ENCODE data around the gene RNF135.
"Not testable (repeated sequence)": the region's sequence is repeated elsewhere in the genome, so short reads cannot be mapped to it uniquely, and the experiment has no call there.

Gene RNF135

DNA sequence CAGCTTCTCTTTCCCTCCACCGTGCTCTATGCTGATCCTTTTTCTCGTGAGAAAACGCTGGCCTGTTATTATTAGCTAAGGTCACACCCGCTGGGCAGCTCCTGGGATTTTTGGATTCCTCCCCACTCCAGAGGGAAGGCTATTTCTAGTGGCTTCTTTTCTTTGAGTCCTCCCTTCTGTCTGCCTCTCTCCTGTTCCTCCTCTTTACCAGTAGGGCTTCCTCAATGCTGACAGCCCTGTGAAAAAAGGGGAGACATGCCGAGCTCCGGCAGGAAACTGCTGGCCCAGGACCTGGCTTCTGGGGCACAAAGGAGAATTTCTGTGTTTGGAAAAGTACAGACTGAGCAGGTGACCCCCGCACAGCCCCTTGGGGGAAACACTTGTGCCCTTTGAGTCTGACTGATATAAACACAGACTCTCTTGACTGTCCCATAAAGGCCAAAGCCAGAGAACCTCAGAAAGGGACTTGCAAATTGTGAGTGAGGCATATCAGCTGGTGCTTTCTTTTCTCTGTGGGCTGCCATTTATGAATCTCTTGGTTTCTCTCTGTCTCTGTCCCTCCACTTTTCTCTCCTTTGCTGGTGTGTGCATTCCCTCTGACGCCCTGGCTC lies 14.0 kb upstream of the RNF135 start:
- peak; percentile 13 for DNase-seq

GRCh38 chr17:30957741-30958140 lies 13.1 kb upstream of the RNF135 start:
- DNase-seq, result no peak

GRCh38 chr17:30958187-30958586 lies 12.7 kb upstream of the RNF135 start:
- no peak for DNase-seq

- DNase-seq, result peak; percentile 50
Observed at GRCh38 chr17:30961209-30962188, 9.3 kb upstream of the RNF135 start.

GRCh38 chr17:30964312-30964711 lies 6.5 kb upstream of the RNF135 start:
- DNase-seq, result not testable (repeated sequence)

GRCh38 chr17:30964876-30965275 lies 6.0 kb upstream of the RNF135 start:
- peak; percentile 40 for DNase-seq

DNA sequence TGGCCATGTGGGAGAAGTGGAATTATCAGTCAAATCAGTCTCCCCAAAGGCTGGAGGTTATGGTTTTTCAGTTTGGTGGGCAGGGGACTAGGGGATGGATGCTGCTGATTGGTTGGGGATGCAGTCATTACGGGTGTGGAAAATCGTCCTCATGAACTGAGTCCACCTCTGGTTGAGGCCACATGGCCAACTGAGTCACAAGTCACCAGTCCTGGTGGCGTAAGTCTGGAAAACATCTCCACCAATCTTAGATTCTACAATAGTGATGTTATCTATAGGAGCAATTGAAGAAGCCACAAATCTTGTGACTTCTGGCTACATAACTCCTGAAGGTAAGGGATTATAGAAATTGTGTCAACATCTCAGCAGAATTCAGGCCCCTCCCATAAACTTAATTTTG lies 5.2 kb upstream of the RNF135 start:
- DNase-seq, result no peak

DNA sequence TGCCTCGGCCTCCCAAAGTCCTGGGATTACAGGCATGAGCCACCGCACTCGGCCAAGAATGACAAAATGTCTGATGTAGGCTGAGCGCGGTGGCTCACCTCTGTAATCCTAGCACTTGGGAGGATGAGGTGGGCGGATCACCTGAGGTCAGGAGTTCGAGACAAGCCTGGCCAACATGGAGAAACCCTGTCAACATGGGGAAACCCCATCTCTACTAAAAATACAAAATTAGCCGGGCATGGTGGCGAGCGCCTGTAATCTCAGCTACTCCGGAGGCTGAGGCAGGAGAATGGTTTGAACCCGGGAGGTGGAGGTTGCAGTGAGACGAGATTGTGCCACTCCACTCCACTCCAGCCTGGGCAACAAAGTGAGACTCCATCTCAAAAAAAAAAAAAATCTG lies 2.9 kb upstream of the RNF135 start:
- DNase-seq, result not testable (repeated sequence)

DNA sequence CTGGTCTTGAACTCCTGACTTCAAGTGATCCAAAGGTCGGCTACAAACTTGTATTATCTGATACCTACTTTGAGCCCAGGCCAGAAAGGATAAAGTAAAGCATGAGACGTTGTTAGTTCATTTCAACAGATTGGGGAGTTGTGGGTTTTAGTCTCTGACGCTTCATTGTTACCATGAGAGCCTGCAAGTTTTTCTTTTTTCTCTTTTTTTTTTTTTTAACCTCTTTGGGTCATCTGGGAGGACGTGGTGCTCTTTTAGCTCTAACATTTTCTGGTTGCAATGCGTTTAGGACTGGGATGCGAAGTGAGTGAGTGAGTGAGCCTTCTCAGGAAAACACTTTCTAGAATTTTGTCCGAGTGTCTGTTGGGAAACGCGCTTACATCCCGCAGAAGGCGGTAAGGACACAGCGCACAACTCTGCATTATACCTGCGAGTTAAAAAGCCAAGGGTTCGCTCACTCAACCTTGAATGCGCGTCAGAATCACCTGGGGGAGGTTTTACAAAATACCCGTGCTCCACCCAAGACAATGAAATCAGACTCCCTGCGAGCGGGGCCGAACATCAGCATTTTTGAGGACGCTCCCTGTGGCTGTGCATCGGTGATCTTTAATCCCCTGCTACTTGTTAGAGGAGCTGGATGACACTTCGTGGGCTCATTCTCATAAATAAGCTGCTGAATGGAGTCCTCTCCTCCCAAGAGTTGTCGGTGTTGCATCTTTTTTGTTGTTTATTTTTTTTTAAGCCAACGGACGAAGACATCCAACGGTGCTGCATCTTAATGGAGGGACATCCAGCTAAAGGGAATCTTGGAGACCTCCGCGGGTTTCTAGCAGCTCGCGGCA lies 629 bp upstream of the RNF135 start:
- no peak for DNase-seq

- DNase-seq, result no peak
Observed at GRCh38 chr17:30975042-30975820, 4.4 kb downstream of the RNF135 start.

- DNase-seq, result not testable (repeated sequence)
Observed at GRCh38 chr17:30979919-30980318, 9.1 kb downstream of the RNF135 start.

DNA sequence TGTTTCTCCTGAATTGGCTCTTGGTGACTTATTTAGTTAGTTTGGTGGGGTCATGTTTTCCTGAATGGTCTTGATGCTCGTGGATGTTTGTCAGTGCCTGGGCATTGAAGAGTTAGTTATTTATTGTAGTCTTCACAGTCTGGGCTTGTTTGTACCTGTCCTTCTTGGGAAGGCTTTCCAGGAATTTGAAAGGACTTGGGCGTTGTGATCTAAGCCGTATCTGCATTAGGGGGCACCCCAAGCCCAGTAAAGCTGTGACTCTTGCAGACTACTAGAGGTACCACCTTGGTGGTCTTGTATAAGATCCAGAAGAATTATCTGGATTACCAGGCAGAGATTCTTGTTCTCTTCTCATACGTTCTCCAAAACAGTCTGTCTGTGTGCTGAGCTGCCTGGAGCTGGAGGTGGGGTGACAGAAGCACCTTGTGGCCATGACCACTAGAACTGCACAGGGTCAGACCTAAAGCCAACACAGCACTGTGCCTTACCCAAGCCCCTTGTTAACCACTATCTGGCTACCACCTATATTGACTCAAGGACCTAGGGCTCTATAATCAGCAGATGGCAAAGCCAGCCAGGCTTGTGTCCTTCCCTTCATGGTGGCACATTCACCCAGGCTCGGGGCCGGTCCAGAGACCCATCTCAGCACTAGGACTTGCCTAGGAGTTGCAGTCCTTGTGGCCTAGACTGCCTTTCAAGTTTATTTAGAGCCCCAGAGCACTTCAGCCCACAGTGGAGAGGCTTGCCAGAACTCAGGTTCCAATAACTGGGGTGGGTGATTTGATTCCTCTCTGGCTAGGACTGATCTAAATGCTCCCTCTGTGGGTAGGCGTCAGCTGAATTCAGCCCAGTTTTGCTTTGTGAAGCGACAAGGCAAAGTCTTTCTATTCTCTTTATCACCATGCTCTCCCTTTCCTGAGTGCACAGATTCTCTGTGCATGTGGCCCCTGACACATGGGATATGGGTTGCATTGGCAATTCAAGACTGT lies 11.0 kb downstream of the RNF135 start:
- DNase-seq, result no peak

DNA sequence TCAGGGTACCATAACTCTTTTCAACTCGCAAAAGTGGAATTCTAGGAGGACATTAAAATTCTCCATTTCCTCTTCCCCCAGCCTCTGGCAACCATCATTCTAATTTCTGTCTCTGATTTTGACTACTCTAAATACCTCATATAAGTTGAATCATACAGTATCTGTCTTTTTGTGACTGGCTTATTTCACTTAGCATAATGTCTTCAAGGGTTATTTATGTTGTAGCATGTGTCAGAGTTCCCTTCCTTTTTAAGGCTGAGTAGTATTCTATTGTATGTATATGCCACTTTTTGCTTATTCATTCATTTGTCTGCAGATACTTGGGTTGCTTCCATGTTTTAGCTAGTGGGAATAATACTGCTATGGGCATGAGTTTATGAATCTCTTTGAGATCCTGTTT lies 12.0 kb downstream of the RNF135 start:
- DNase-seq, result no peak

DNA sequence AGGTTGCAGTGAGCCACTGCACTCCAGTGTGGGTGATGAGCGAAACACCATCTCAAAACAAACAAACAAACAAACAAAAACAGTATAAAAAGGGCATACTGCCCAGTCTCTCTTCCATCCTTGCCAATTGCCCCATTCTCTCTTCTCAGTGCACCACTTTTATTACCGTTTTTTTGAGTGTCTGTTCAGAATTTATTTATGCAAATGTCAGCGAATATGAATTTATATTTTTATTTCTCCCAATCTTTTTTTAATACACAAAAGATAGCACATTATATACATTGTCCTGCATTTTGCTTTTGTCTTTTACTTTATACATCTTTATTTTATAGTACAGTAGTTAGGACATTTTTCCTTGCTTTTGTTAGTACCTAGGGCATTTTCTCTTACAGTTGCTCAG lies 19.6 kb downstream of the RNF135 start:
- no peak for DNase-seq

DNA sequence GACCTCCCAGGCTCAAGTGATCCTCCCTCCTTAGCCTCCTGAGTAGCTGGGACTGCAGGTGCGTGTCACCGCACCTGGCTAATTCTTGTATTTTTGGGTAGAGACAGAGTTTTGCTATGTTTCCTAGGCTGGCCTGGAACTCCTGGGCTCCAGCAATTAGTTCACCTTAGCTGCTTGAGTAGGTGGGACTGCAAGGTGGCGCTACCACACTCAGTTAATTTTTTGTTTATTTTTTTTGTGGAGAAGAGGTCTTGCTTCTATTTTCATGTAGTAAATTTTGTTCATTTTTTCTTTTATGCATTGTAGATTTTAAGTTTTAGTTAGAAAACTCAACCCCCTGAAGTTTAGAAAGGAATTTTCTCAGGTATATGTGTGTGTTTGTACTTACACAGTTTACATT lies 21.7 kb downstream of the RNF135 start:
- no peak for DNase-seq

DNA sequence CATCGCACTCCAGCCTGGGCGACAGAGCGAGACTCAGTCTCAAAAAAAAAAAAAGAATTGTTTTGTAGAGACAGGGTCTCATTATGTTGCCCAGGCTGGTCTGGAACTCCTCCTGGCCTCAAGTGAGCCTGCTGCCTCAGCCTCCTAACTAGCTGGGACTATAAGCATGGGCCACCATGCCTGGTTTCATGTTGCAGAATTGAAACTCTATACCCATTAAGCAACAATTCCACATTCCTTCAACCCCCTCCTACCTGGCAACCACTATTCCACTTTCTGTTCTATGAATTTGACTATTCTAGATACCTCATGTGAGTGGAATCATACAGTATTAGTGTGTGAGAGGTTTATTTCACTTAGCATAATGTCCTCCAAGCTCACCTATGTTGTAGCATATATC lies 24.5 kb downstream of the RNF135 start:
- DNase-seq, result no peak

GRCh38 chr17:30996486-30996885 lies 25.6 kb downstream of the RNF135 start:
- DNase-seq, result no peak

DNA sequence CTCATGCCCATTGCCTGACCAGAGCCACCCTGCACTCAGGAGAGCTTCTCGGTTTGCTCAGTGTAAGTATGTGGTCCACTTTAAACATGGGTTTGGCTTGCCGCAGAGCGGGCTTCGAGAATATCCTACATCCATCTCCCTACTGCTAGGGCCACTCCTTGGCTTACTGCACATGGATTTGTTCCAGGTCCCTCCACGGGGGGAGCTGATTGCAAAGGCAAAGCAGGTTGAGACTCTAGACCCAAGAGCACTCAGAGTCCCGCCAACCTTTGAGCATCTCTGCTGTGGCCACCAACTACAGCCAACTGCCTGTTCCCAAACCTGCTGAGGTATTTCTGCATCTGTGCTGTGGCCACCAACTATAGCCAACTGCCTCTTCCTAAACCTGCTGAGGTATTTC lies 26.4 kb downstream of the RNF135 start:
- no peak for DNase-seq

DNA sequence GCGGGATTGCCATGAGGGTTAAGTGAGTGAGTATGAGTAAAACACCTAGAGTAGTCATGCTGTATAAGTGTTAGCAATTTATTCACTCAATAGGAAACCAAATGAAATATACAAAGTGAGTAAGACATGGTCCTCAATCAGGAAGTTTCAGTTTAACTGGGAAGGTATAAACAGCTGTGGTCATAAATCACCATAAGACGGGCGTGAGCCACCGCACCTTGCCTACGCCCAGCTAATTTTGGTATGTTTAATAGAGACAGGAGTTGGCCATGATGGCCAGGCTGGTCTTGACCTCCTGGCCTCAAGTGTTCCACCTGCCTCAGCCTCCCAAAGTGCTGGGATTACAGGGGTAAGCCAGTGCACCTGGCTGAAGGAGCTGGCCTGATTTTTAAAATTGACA lies 27.0 kb downstream of the RNF135 start:
- DNase-seq, result no peak

GRCh38 chr17:31002047-31002446 lies 31.2 kb downstream of the RNF135 start:
- DNase-seq, result no peak
